Stimulated activated CD4-positive, alpha-beta T cell treated with anti-CD3 and anti-CD28 coated beads, Interleukin-12 subunit alpha, Interleukin-12 subunit beta, amount 100 ng/mL, for 48 hours (primary cell): ENCODE measurements around the gene KCTD1.

Experiments used
- DNase-seq, 3 donors: peaks; one replicate each; pipeline ENCODE4 v3.0.0-alpha.2; 2020; ENCODE audit warnings: low read depth in 2 of 3, low spot score in 1 of 3

KCTD1 gene

GRCh38 chr18:26482569-26482968 is 65.8 kb downstream of the KCTD1 start:
- DNase-seq: no peak

- no peak for DNase-seq
These were observed 67.2 kb downstream of the KCTD1 start for GRCh38 chr18:26480897-26481795.

GRCh38 chr18:26479681-26480079 is 68.7 kb downstream of the KCTD1 start:
- DNase-seq: no peak

GRCh38 chr18:26479065-26479680 is 69.2 kb downstream of the KCTD1 start:
- no peak for DNase-seq

GRCh38 chr18:26477828-26478466 is 70.4 kb downstream of the KCTD1 start:
- no peak for DNase-seq

- no peak for DNase-seq
These were observed 71.7 kb downstream of the KCTD1 start for GRCh38 chr18:26476697-26477096.

- no peak for DNase-seq
These were observed 73.8 kb downstream of the KCTD1 start for GRCh38 chr18:26474542-26474941.

- no peak for DNase-seq
These were observed 74.7 kb downstream of the KCTD1 start for GRCh38 chr18:26473672-26474071.

- no peak for DNase-seq
These were observed 76.5 kb downstream of the KCTD1 start for GRCh38 chr18:26471826-26472225.

- DNase-seq: no peak
These were observed 77.3 kb downstream of the KCTD1 start for GRCh38 chr18:26471027-26471426.

GRCh38 chr18:26470011-26470637 is 78.2 kb downstream of the KCTD1 start:
- no peak for DNase-seq

GRCh38 chr18:26468931-26469340 is 79.4 kb downstream of the KCTD1 start:
- no peak for DNase-seq

- DNase-seq: no peak
These were observed 82.3 kb downstream of the KCTD1 start for GRCh38 chr18:26466026-26466425.

GRCh38 chr18:26465431-26465830 is 82.9 kb downstream of the KCTD1 start:
- no peak for DNase-seq

GRCh38 chr18:26464128-26465011 is 84.0 kb downstream of the KCTD1 start:
- no peak for DNase-seq

GRCh38 chr18:26462355-26462754 is 86.0 kb downstream of the KCTD1 start:
- DNase-seq: no peak

- DNase-seq: no peak
These were observed 86.9 kb downstream of the KCTD1 start for GRCh38 chr18:26461405-26461804.

GRCh38 chr18:26460449-26461091 is 87.8 kb downstream of the KCTD1 start:
- DNase-seq: no peak

GRCh38 chr18:26459884-26460283 is 88.5 kb downstream of the KCTD1 start:
- DNase-seq: no peak

- no peak for DNase-seq
These were observed 89.0 kb downstream of the KCTD1 start for GRCh38 chr18:26459340-26459739.
